ENCODE results near the gene CGNL1.

CGNL1 gene

DNA sequence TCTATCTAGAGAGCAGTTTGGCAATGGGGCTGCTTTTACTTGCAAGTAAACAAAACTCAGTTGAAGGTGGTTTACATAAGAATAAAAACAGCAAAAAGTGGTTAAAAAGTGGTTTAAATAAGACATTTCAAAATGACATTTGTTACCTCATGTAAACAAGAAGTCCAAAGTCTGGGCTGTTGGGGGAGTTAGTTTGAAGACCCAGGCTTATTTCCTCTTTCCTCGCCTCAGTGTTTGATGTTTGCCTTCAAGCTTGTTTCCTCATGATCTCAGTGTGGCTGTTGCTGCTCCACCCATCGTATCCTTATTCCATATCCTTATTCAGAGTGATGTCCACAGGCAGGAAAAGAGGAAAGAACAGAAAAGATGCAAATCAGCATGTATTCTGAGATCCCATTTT, 15.2 kb downstream of the CGNL1 start:
- H3K27me3 ChIP-seq (ENCODE audit: low read depth, low read length), result no peaks in the 10 kb centered on the region
- no peak overlapping the region for H3K9ac ChIP-seq (ENCODE audit: low read length)

DNA sequence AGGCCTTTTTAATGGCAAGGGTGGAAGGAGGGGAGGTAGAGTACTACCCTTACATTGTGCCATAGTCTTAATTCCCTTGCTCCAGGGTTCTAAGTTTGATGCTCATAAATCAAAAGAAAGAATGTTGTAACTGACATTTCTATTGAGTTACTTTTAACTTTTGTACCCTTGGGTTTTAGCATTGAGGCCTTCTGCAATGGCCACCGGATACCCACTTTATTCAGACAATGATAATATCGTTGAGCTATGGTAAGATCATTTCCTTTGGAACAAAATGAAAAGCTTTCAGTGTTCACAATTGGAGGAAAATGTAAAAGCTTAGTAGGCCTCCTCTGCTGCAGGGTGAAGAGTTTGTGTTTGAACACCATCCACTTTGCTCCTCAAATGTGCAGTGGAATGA, 16.8 kb downstream of the CGNL1 start:
- no peaks in the 10 kb centered on the region for H3K9me3 ChIP-seq (ENCODE audit: insufficient read depth, low read length)
- H3K27ac ChIP-seq (ENCODE audit: low read length), result no peak overlapping the region
- H3K4me1 ChIP-seq (ENCODE audit: low read length), result peaks cover 14% of the 10 kb centered on the region
- no peak overlapping the region for H2AFZ ChIP-seq (ENCODE audit: low read depth, low read length)
- H3K4me3 ChIP-seq (ENCODE audit: low read length), result no peak overlapping the region
- H3K79me2 ChIP-seq (ENCODE audit: low read length), result no peaks in the 10 kb centered on the region
- no peak overlapping the region for H3K9ac ChIP-seq (ENCODE audit: low read length)
- H3K27me3 ChIP-seq (ENCODE audit: low read depth, low read length), result no peaks in the 10 kb centered on the region
- no peaks in the 10 kb centered on the region for H3K36me3 ChIP-seq (replicated peaks; ENCODE audit: low read depth, low read length)
- TF ChIP-seq EZH2phosphoT487 (IDR thresholded peaks at IDR 0.05; ENCODE audit: low read depth), result no peak
- TF ChIP-seq, protein P1, sequence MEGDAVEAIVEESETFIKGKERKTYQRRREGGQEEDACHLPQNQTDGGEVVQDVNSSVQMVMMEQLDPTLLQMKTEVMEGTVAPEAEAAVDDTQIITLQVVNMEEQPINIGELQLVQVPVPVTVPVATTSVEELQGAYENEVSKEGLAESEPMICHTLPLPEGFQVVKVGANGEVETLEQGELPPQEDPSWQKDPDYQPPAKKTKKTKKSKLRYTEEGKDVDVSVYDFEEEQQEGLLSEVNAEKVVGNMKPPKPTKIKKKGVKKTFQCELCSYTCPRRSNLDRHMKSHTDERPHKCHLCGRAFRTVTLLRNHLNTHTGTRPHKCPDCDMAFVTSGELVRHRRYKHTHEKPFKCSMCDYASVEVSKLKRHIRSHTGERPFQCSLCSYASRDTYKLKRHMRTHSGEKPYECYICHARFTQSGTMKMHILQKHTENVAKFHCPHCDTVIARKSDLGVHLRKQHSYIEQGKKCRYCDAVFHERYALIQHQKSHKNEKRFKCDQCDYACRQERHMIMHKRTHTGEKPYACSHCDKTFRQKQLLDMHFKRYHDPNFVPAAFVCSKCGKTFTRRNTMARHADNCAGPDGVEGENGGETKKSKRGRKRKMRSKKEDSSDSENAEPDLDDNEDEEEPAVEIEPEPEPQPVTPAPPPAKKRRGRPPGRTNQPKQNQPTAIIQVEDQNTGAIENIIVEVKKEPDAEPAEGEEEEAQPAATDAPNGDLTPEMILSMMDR (IDR thresholded peaks at IDR 0.05; ENCODE audit: low read depth, low read length), result no peak
- no peak overlapping the region for H3K4me2 ChIP-seq (ENCODE audit: low read length)
- no peaks in the 10 kb centered on the region for H4K20me1 ChIP-seq (ENCODE audit: insufficient read depth, low read length)

More for the DNA sequence above, 15.2 kb downstream of the CGNL1 start:
- TF ChIP-seq, protein P1 (IDR thresholded peaks at IDR 0.05; ENCODE audit: low read depth, low read length), result no peak
- TF ChIP-seq EZH2phosphoT487 (IDR thresholded peaks at IDR 0.05; ENCODE audit: low read depth), result no peak
- Histone ChIP-seq H3K27ac (ENCODE audit: low read length) (no peak overlapping the region), H4K20me1 (ENCODE audit: insufficient read depth, low read length) (no peaks in the 10 kb centered on the region), H3K4me1 (ENCODE audit: low read length) (peaks cover 14% of the 10 kb centered on the region), H3K36me3 (replicated peaks; ENCODE audit: low read depth, low read length) (no peaks in the 10 kb centered on the region), H3K4me2 (ENCODE audit: low read length) (no peak overlapping the region), H3K4me3 (ENCODE audit: low read length) (no peak overlapping the region), H2AFZ (ENCODE audit: low read depth, low read length) (no peak overlapping the region), H3K79me2 (ENCODE audit: low read length) (no peaks in the 10 kb centered on the region), H3K9me3 (ENCODE audit: insufficient read depth, low read length) (no peaks in the 10 kb centered on the region)

- H3K79me2 ChIP-seq (ENCODE audit: low read length), result no peaks in the 10 kb centered on the region
- no peaks in the 10 kb centered on the region for H3K9me3 ChIP-seq (ENCODE audit: insufficient read depth, low read length)
- H3K4me1 ChIP-seq (ENCODE audit: low read length), result peaks cover 14% of the 10 kb centered on the region
- TF ChIP-seq, protein P1 (IDR thresholded peaks at IDR 0.05; ENCODE audit: low read depth, low read length), result no peak
- no peak for TF ChIP-seq EZH2phosphoT487 (IDR thresholded peaks at IDR 0.05; ENCODE audit: low read depth)
- no peak overlapping the region for H3K9ac ChIP-seq (ENCODE audit: low read length)
- H4K20me1 ChIP-seq (ENCODE audit: insufficient read depth, low read length), result no peaks in the 10 kb centered on the region
- no peak overlapping the region for H2AFZ ChIP-seq (ENCODE audit: low read depth, low read length)
- no peak overlapping the region for H3K27ac ChIP-seq (ENCODE audit: low read length)
- 0 out of 2 replicates have a peak overlapping the region, but pooled peaks have one; percentile 0 for H3K4me3 ChIP-seq (ENCODE audit: low read length)
- H3K27me3 ChIP-seq (ENCODE audit: low read depth, low read length), result no peaks in the 10 kb centered on the region
- H3K4me2 ChIP-seq (ENCODE audit: low read length), result peak overlapping the region; percentile 41
- no peaks in the 10 kb centered on the region for H3K36me3 ChIP-seq (replicated peaks; ENCODE audit: low read depth, low read length)
Observed at GRCh38 chr15:57395292-57395691, 19.0 kb downstream of the CGNL1 start.

- Histone ChIP-seq H3K4me3 (ENCODE audit: low read length) (no peak overlapping the region), H3K4me1 (ENCODE audit: low read length) (peaks cover 14% of the 10 kb centered on the region), H2AFZ (ENCODE audit: low read depth, low read length) (no peak overlapping the region), H3K9me3 (ENCODE audit: insufficient read depth, low read length) (no peaks in the 10 kb centered on the region), H3K27me3 (ENCODE audit: low read depth, low read length) (no peaks in the 10 kb centered on the region), H3K79me2 (ENCODE audit: low read length) (no peaks in the 10 kb centered on the region), H3K36me3 (replicated peaks; ENCODE audit: low read depth, low read length) (no peaks in the 10 kb centered on the region), H4K20me1 (ENCODE audit: insufficient read depth, low read length) (no peaks in the 10 kb centered on the region), H3K9ac (ENCODE audit: low read length) (no peak overlapping the region), H3K4me2 (ENCODE audit: low read length) (no peak overlapping the region), H3K27ac (ENCODE audit: low read length) (no peak overlapping the region)
- TF ChIP-seq, protein P1 (IDR thresholded peaks at IDR 0.05; ENCODE audit: low read depth, low read length), result no peak
- no peak for TF ChIP-seq EZH2phosphoT487 (IDR thresholded peaks at IDR 0.05; ENCODE audit: low read depth)
Observed at GRCh38 chr15:57398336-57398735, 22.0 kb downstream of the CGNL1 start.

All from OCI-LY3 (cell line).